Measurements from ENCODE around the gene MAGEH1.
"Not testable (repeated sequence)": the region's sequence is repeated elsewhere in the genome, so short reads cannot be mapped to it uniquely, and the experiment has no call there.

MAGEH1 gene

GRCh38 chrX:55451990-55452832, at the start of gene MAGEH1:
MAGEH1 (plus strand) TSS chrX:55452127; CDS start chrX:55452375, 248 bp downstream.
- ATAC-seq (peak; percentile 97), DNase-seq (ENCODE audit: low spot score in 2 of 2) (peak; percentile 32 to 73)
- H3K9me3 Mint-ChIP-seq = no peaks in the 10 kb centered on the region
- H3K4me1 Mint-ChIP-seq = no peaks in the 10 kb centered on the region
- H3K4me3 Mint-ChIP-seq = peak within 1 kb of the TSS; percentile 89
- no peaks in the 10 kb centered on the region for H3K36me3 Mint-ChIP-seq
- peak within 1 kb of the TSS; percentile 86 for H3K27ac Mint-ChIP-seq

DNA sequence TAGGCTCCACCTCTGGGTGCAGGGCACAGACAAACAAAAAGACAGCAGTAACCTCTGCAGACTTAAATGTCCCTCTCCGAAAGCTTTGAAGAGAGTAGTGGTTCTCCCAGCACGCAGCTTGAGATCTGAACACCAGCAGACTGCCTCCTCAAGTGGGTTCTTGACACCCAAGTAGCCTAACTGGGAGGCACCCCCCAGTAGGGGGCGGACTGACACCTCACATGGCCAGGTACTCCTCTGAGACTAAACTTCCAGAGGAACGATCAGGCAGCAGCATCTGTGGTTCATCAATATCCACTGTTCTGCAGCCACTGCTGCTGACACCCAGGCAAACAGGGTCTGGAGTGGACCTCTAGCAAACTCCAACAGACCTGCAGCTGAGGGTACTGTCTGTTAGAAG, 24.8 kb upstream of the MAGEH1 start:
- not testable (repeated sequence) for H3K4me3 Mint-ChIP-seq, H3K4me1 Mint-ChIP-seq, H3K36me3 Mint-ChIP-seq, ATAC-seq, H3K9me3 Mint-ChIP-seq, H3K27ac Mint-ChIP-seq
- DNase-seq (ENCODE audit: low spot score in 2 of 2) = peak in 1 of 2 donors; percentile 41

- H3K9me3 Mint-ChIP-seq, H3K4me1 Mint-ChIP-seq: not testable (repeated sequence)
These were observed 8.5 kb upstream of the MAGEH1 start for GRCh38 chrX:55443468-55443867.

GRCh38 chrX:55450259-55450658, 1.7 kb upstream of the MAGEH1 start:
- Mint-ChIP-seq H3K4me1 (no peaks in the 10 kb centered on the region), H3K27ac (no peak overlapping the region), H3K4me3 (no peak overlapping the region), H3K9me3 (no peaks in the 10 kb centered on the region), H3K36me3 (no peaks in the 10 kb centered on the region)
- ATAC-seq (no peak), DNase-seq (ENCODE audit: low spot score in 2 of 2) (no peak)

More at GRCh38 chrX:55443468-55443867, 8.5 kb upstream of the MAGEH1 start:
- not testable (repeated sequence) for H3K4me3 Mint-ChIP-seq; H3K27ac Mint-ChIP-seq; DNase-seq (ENCODE audit: low spot score in 2 of 2); ATAC-seq; H3K36me3 Mint-ChIP-seq

- Mint-ChIP-seq H3K36me3 (no peaks in the 10 kb centered on the region), H3K4me3 (peak overlapping the region; percentile 89), H3K27ac (peak overlapping the region; percentile 86), H3K9me3 (no peaks in the 10 kb centered on the region), H3K4me1 (no peaks in the 10 kb centered on the region)
- no peak for DNase-seq (ENCODE audit: low spot score in 2 of 2)
- ATAC-seq = no peak
These were observed 786 bp upstream of the MAGEH1 start for GRCh38 chrX:55451141-55451540.

GRCh38 chrX:55451626-55451989, 319 bp upstream of the MAGEH1 start:
- ATAC-seq (peak; percentile 56), DNase-seq (ENCODE audit: low spot score in 2 of 2) (no peak)

GRCh38 chrX:55452833-55453124, 852 bp downstream of the MAGEH1 start:
- Mint-ChIP-seq H3K9me3 (no peaks in the 10 kb centered on the region), H3K36me3 (no peaks in the 10 kb centered on the region), H3K4me3 (peak overlapping the region; percentile 89), H3K27ac (peak overlapping the region; percentile 86), H3K4me1 (no peaks in the 10 kb centered on the region)
- ATAC-seq = peak; percentile 8
- DNase-seq (ENCODE audit: low spot score in 2 of 2) = no peak

More at GRCh38 chrX:55451626-55451989, 319 bp upstream of the MAGEH1 start:
- H3K27ac Mint-ChIP-seq = peak overlapping the region; percentile 86
- no peaks in the 10 kb centered on the region for H3K4me1 Mint-ChIP-seq
- peak overlapping the region; percentile 89 for H3K4me3 Mint-ChIP-seq
- H3K9me3 Mint-ChIP-seq = no peaks in the 10 kb centered on the region
- no peaks in the 10 kb centered on the region for H3K36me3 Mint-ChIP-seq

DNA sequence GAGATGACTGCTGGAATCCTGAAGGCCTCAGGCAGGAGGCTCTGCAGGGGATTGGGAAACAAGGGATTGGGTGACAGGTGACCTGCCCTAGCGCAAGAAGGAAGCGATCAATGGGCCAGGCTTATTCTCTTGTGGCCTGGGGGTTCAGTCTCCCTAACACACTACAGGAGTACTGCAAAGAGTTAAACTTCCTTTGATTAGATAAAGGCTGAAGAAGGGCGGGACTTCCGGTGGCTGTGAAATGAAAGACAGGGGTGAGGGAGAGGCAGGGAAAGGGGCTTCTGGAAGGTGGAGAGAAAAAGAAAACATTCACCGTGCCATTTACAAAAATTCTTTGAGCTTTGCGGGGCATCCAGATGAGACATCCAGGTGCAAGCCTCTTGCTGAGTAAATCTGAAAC, 3.8 kb downstream of the MAGEH1 start:
- DNase-seq (ENCODE audit: low spot score in 2 of 2); H3K9me3 Mint-ChIP-seq; H3K4me1 Mint-ChIP-seq; H3K27ac Mint-ChIP-seq; H3K36me3 Mint-ChIP-seq; H3K4me3 Mint-ChIP-seq; ATAC-seq: not testable (repeated sequence)

DNA sequence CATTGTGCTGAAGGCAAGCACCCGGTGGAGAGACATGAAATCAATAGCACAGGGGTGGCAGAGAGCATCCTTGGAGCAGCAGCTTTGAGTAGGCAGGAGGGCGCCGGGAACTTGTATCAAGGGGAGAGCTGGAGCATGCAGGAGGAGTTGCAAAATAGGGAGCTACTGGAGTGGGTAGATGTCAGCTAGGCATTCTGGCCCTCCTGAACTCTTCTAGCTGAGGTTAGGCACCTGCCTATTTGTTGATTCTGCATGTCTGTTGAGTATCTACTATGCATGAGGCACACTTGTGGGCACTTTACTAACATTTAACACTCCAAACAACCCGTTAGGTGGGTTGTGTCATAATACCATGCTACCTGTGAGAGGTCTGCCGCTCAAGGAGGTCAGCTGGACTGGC, 7.5 kb downstream of the MAGEH1 start:
- not testable (repeated sequence) for DNase-seq (ENCODE audit: low spot score in 2 of 2); H3K4me3 Mint-ChIP-seq; H3K27ac Mint-ChIP-seq

DNA sequence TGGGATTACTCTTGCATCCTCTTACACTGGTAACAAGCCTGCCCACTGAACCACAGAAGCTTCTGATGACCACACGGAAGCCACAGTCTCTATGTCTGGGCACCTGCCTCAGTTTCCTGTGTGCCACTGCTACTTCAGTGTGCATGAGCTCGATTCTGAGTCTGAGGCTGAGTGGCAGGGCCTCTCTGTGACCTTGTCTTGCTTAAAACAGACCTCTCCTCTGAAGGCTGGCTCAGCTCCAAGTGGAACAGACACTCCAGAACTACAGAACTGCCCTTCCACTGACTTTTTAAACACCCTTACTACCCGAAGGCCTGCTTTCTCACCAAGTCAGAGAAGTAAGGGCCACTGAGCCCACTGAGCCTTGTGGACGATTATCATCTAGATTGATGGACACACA, 8.0 kb downstream of the MAGEH1 start:
- not testable (repeated sequence) for H3K4me1 Mint-ChIP-seq; H3K4me3 Mint-ChIP-seq; H3K27ac Mint-ChIP-seq; DNase-seq (ENCODE audit: low spot score in 2 of 2); ATAC-seq; H3K9me3 Mint-ChIP-seq; H3K36me3 Mint-ChIP-seq

More for the DNA sequence above, 7.5 kb downstream of the MAGEH1 start:
- H3K36me3 Mint-ChIP-seq, ATAC-seq, H3K4me1 Mint-ChIP-seq, H3K9me3 Mint-ChIP-seq: not testable (repeated sequence)

GRCh38 chrX:55464050-55464449, 12.1 kb downstream of the MAGEH1 start:
- H3K27ac Mint-ChIP-seq; H3K4me3 Mint-ChIP-seq; H3K9me3 Mint-ChIP-seq; DNase-seq (ENCODE audit: low spot score in 2 of 2); H3K36me3 Mint-ChIP-seq; H3K4me1 Mint-ChIP-seq: not testable (repeated sequence)
- peak; percentile 40 for ATAC-seq

- not testable (repeated sequence) for DNase-seq (ENCODE audit: low spot score in 2 of 2); H3K4me3 Mint-ChIP-seq; H3K4me1 Mint-ChIP-seq; H3K36me3 Mint-ChIP-seq; H3K27ac Mint-ChIP-seq; ATAC-seq; H3K9me3 Mint-ChIP-seq
These were observed 13.2 kb downstream of the MAGEH1 start for GRCh38 chrX:55465108-55465507.

DNA sequence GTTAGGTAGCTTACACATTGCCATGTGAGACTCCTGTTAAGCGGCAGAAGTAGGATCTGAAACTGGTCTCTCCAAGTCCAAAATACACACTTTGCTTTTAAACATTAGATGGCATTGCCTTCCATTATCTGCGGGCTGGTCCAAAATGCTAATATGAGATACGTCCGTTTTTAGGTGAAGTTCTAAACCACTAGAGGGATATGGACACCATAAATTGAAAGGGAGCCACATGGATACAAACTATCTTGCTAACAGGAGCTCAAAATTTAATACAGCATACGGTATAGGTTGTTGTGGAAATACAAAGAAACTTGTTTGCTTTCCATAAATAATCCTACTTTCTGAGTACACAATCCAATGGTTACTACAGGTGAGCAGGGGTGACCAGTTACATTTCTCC, 13.9 kb downstream of the MAGEH1 start:
- not testable (repeated sequence) for H3K27ac Mint-ChIP-seq; DNase-seq (ENCODE audit: low spot score in 2 of 2); H3K36me3 Mint-ChIP-seq; ATAC-seq; H3K9me3 Mint-ChIP-seq; H3K4me1 Mint-ChIP-seq; H3K4me3 Mint-ChIP-seq

- H3K9me3 Mint-ChIP-seq; H3K36me3 Mint-ChIP-seq; ATAC-seq; H3K27ac Mint-ChIP-seq; H3K4me1 Mint-ChIP-seq; H3K4me3 Mint-ChIP-seq; DNase-seq (ENCODE audit: low spot score in 2 of 2): not testable (repeated sequence)
These were observed 28.0 kb downstream of the MAGEH1 start for GRCh38 chrX:55479956-55480355.

DNA sequence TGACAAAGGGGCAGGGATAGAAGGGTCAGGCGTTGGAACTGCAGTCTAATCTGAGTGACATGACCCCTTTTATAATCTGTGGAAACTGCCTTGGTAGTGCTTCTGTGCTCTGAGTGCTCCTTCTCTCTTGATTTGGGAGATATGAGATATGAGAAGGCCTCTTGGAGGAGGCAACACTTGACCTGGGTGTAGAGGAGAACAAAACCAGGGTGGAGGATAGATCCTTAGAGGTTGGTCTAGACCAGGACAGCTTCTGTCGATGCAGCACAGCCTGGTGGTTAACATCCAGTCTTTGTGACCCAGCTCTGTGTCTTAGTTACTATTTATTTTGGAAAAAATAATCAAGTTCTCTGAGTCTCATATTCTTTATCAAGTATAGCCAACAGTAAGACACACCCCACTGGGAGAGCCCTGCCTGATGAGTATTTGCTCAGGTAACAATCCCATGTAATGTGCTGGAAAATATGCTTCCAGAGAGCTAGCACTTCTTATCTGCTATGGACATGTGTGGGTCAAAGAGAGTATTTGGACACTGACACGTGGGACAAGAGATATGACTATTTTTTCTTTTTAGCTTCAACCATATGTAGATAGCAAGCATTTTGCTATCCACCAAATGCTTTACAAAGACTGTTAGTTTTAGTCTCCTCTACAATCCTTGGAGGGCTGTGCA, 28.6 kb downstream of the MAGEH1 start:
- no peak for DNase-seq (ENCODE audit: low spot score in 2 of 2)
- no peak for ATAC-seq
- peaks cover 5% of the 10 kb centered on the region for H3K4me1 Mint-ChIP-seq
- H3K9me3 Mint-ChIP-seq = no peaks in the 10 kb centered on the region
- H3K36me3 Mint-ChIP-seq = no peaks in the 10 kb centered on the region
- H3K4me3 Mint-ChIP-seq = no peak overlapping the region
- H3K27ac Mint-ChIP-seq = no peak overlapping the region

DNA sequence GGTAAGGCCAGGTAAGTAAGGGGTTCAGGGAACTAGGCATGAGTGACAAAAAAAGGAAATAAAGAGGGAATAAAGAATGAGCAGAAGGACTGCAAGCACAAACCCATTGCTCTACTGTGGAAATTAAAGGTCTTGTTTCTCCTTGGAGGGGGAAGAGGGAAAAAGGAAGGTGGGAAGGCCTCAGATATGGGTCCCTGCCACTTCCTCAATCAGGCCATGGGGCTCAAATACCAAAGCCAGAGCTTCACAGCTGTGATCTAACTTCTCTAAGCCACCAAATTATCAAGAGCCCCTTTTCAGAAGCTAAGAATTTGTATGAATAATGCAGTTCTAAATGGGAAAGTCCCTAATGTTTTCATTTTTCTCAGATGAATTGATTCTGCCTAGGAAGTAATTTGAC, 33.0 kb downstream of the MAGEH1 start:
- peaks cover 7% of the 10 kb centered on the region for H3K36me3 Mint-ChIP-seq
- peaks cover 5% of the 10 kb centered on the region for H3K4me1 Mint-ChIP-seq
- no peaks in the 10 kb centered on the region for H3K9me3 Mint-ChIP-seq
- DNase-seq (ENCODE audit: low spot score in 2 of 2) = no peak
- H3K4me3 Mint-ChIP-seq = no peak overlapping the region
- ATAC-seq = no peak
- H3K27ac Mint-ChIP-seq = no peak overlapping the region
